Stimulated activated CD8-positive, alpha-beta memory T cell treated with anti-CD3 and anti-CD28 coated beads, Interleukin-15, amount 100 ng/mL, for 24 hours (primary cell): ENCODE data around the gene TRABD2A.

Experiments
- DNase-seq: peaks from one replicate; pipeline ENCODE4 v3.0.0-alpha.2; 2020; ENCODE audit warnings: low read depth

TRABD2A gene

DNA sequence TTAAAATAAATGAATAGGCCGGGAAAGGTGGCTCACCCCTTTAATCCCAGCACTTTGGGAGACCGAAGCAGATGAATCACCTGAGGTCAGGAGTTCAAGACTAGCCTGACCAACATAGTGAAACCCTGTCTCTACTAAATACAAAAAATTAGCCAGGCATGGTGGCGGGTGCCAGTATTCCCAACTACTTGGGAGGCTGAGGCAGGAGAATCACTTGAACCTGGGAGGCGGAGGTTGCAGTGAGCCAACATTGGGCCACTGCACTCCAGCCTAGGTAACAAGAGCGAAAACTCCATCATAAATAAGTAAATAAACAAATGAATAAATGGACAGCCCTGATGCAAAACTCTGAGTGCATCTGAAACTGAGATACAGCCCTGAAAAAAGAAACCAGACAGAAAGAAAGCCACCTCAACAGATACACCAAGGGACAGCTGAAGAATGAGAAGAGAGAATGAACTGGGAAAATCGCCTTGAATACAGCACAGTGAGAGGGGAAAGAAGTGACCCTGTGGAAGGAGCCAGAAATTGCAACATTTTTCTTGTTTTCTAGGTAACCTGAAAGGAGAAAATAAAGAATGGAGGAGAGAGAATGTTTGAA is 64.4 kb downstream of the TRABD2A start:
- DNase-seq: no peak

DNA sequence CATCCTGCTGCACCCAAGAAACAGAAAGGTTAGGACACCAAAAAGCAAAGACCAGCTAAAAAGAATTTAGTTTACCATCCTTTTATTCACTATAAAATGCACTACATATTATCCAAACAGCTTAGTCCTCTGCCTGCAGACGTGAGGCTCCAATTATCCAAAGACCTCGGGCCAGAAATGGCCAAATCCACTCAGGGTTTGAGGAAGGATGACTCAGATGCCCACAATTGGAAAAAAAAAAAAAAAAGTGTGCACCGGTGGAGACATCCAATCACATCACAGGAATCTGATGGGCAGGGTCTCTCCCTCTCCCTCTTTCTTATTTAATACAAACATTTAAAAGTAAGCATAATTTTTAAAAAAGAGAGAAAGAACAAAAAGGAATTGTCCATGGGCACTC is 65.7 kb downstream of the TRABD2A start:
- DNase-seq: no peak

DNA sequence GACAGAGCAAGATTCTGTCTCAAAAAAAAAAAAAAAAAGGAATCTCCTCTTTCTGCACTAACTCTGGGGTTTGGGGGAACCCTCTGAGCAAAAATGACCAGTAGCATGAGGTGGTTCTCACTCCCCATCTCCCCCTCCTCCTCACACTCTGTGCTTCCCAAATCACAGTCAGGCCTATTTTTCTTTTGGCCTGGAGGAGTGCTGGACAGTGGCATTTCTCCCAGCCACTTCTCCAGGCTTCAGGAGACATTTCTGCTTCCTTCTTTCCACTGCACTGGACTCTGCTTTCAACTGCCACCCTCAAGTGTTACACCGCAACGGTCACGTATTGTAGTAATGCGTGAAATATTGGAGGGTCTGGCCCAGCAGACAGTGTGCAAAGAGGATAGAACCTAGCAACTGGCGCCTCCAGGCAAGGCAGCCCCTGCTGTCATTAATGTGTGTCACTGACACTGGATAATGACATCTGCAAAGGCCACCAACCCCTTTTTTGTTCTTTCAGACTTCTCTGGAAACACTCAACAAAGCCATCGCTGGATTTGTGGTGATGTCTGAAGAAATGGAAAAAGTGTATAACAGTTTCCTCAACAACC is 68.9 kb downstream of the TRABD2A start:
- no peak for DNase-seq

- DNase-seq: no peak
Measured at GRCh38 chr2:84808279-84808678, 72.6 kb downstream of the TRABD2A start.

DNA sequence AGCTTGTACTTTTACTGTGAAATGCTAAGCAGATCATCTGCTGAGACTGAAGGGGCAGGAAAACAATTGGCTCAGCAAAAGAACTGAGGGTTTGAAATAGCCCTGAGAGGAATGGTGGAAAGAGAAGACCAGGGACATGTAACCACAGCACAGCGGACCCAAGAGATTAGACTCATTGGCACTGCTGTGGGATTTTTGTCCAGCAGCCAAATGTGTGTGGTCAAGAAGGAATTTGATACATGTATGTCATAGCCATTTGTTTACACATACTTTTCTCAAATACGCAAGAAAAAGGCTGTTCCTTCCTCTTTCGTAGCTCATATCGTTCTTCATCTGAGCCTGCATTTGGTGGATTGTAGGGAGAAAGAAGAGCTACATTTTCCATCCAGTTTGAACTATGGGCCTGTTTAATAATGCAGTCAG is 73.8 kb downstream of the TRABD2A start:
- DNase-seq: no peak

GRCh38 chr2:84805250-84805958 is 75.5 kb downstream of the TRABD2A start:
- no peak for DNase-seq

DNA sequence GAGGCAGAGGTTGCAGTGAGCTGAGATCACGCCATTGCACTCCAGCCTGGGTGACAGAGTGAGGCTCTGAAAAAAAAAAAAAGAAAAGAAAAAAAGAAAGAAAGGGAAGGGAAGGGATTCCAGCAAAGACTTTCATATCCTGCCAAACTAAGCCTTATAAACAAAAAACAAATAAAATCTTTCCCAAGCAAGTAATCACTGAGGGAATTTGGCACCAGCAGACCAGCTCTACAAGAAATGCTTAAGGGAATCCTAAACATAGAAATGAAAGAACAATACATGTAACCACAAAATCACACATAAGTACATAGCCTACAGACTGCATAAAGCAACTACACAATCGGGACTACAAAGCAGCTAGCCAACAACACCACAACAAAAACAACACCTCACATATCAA is 79.1 kb downstream of the TRABD2A start:
- no peak for DNase-seq

- DNase-seq: no peak
Measured at GRCh38 chr2:84800194-84800805, 80.6 kb downstream of the TRABD2A start.

GRCh38 chr2:84799772-84800171 is 81.1 kb downstream of the TRABD2A start:
- DNase-seq: no peak

DNA sequence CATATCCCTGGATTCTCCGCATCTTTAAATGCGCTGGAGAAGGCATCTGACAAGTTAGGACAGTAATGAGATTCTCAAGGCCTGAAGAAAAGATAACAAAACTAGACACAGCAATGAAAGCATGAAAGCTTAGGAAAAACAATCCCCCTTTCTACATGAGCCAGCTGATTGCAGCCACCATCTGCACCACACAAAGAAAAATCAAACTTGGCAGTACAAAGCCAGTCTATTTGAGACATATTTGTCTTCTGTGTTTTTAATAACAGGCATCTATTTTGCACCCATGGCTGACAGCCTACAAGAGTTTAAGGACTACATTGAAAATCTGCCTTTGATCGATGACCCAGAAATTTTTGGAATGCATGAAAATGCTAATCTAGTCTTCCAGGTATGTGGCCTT is 83.6 kb downstream of the TRABD2A start:
- DNase-seq: no peak

GRCh38 chr2:84796798-84797197 is 84.1 kb downstream of the TRABD2A start:
- no peak for DNase-seq

GRCh38 chr2:84793641-84794040 is 87.2 kb downstream of the TRABD2A start:
- DNase-seq: no peak

DNA sequence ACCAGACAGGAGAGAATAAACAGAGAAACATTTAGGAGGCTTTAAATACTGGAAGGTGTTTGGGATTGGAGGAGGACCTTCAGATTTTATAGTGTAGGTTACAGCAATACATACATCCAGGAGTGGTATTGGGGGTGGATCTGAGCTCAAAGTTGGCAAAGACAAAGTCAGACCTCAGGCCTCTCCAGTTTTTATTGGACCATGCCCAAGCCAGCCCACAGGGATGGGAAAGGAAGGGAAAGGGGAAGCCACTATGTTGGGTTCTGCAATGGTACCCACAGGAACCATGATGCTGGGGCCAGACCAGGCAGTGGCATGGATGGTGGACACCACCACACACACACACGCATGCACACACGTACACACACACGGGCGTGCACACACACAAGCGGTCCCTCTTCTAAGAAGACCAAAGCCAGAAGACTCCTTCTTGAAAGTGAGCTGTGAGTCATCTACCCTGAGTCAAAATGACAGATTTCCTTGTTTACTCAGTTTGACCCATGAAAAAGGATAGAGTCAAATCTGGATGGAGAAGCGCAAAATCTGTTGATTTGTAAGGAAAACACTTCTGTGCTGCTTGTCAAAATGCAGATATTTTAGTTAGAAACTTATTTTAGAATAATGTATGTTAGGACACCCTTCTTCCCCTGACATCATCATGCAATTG is 87.9 kb downstream of the TRABD2A start:
- no peak for DNase-seq

GRCh38 chr2:84788498-84788897 is 92.4 kb downstream of the TRABD2A start:
- DNase-seq: no peak

GRCh38 chr2:84788027-84788426 is 92.9 kb downstream of the TRABD2A start:
- DNase-seq: no peak

DNA sequence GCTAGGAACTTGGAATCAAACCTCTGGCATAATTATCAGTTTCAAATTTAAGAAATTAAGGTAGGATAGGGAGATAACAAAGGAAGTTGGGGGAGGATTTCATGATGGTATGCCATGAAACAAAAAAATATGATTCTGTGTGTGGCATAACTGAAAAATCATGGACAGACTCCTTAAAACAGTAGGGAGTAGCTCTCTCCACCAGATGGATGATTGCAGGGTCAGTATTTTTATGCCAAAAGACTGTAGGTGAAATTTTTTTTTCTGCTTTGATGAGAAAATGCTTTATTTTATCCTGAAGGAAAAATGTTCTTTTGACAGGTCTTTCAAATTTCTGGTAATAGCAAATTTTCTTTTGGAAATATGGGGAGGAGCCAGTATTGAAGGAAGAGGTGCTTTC is 94.3 kb downstream of the TRABD2A start:
- DNase-seq: no peak

DNA sequence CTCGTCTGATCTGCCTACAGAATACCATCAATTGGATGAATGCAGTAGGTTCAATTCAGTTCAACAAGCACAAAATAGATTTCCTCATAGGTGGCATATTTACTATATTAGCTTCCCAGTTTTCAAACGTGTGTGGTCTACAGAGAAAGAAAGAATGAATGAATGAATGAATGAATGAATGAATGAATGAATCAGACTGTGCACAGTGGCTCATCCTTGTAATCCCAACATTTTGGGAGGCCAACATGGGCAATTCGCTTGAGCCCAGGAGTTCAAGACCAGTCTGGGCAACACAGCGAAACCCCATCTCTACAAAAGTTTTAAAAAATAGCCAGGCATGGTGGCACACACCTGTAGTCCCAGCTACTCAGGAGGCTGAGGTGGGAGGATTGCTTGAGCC is 94.9 kb downstream of the TRABD2A start:
- DNase-seq: no peak

DNA sequence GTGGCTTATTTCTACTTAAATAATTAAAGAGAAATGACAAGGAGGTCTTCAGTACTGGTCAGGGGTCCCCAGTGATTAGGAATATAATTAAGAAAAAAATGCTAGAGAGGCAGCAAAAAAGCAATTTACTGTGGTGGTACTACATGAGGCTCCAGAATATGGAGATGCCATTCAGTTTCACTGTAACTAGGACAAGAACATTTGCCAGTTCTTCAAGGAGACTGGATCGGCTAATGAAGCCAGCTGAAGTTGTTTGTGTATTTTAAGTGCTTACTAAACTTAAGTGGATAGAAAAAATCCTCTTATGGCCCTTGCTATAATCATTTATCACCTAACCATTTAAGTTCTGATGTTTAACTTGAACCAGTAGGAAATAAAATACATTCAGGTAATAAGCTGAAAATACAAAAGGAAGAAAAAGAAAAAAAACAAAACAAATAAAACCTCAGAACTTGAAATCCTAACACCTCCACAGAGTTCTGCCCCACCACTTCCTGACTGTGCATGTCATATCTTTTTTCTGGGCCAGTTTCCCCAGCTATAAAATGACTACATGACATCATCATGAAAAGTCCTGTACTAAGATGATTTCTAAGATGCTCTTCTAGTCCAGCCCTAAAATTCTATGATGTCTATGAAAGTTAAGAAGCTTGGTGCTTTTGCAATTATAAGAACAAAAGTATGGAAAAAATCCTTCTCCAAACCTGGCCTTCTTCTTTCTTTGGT is 98.0 kb downstream of the TRABD2A start:
- DNase-seq: no peak

- no peak for DNase-seq
Measured at GRCh38 chr2:84781942-84782716, 98.8 kb downstream of the TRABD2A start.

DNA sequence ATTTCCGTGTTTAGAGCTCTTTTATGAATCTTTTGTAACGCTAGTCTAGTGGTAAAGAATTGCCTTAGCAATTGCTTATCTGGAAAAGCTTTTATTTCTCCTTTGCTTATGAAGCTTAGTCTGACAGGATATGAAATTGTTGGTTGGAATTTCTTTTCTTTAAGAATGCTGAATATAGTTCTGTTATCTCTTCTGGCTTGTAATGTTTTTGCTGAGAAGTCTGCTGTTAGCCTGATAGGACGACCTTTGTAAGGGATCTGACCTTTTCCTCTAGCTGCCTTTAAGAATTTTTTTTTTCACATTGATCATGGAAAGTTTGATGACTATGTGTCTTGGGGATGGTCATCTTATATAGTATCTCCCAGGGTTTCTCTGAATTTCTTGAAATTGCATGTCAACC is 101.1 kb downstream of the TRABD2A start:
- DNase-seq: no peak
